Measurements from ENCODE around the gene SYNPR.
A peak's percentile ranks its signal among the peaks of the same experiment; 100 is the strongest.
"Not testable (repeated sequence)": the region's sequence is repeated elsewhere in the genome, so short reads cannot be mapped to it uniquely, and the experiment has no call there.

The SYNPR gene

DNA sequence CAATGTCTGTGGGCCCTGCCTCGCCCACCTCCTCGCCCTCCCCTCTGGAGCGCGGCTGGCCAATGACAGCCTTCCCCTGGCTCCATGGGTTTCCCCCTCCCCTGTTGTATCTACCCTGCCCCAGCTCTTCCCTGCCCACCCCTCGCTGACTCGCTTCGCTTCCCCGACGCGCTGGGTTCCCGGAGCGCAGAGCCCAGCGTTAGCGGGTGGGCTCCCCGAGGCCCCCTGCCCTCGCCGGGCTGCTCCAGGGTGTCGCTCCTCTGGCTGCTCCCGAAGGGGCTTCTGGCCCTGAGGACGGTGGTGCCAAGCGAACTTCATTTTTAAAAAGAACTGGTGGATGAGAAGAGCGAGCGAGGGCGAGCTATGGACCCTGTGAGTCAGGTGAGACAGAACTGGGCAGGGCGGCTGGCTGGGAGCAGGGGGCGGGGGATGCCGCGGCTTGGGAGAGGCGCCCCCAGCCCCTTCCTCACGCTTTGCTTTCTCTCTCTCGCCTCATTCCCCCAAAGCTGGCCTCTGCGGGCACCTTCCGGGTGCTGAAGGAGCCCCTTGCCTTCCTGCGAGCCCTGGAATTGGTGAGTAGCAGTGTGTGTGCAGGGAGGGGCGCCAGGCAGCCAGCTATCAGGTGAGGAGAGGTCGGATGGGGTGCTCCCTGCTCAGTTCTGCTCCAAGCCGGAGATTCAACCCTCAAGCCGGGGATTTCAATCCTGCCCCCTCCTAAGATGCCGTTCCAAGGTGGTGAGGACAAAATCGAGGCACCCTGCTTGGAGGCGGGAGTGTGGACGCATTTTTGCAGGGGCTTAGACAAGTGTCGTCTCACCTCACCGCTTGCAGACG is at the start of gene SYNPR:
SYNPR (plus strand) TSS at position 138 of the 834 bp plus-strand sequence.
- DNase-seq: no peak

- DNase-seq: peak; percentile 8
Observed at GRCh38 chr3:63228677-63229076, 49.4 kb upstream of the SYNPR start.

DNA sequence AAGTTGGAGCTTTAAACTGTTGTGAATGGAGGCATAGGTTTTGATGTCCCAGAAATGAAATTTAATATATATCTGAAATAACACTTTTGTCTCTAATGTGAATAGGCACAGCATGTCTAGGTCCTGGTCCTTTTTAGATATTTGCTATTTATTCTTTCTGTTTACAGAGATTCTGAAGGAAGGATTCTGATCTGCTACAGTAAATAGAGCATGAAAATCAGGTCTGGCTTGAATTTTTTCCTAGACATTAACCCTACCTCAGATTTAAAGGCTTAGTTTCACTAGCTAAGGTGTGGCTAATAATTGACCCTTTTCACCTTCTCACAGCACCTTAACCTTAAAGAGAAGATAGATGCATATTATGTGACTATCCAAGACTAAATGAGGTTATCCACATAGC is 48.0 kb upstream of the SYNPR start:
- no peak for DNase-seq

GRCh38 chr3:63231643-63232042 is 46.5 kb upstream of the SYNPR start:
- no peak for DNase-seq

DNA sequence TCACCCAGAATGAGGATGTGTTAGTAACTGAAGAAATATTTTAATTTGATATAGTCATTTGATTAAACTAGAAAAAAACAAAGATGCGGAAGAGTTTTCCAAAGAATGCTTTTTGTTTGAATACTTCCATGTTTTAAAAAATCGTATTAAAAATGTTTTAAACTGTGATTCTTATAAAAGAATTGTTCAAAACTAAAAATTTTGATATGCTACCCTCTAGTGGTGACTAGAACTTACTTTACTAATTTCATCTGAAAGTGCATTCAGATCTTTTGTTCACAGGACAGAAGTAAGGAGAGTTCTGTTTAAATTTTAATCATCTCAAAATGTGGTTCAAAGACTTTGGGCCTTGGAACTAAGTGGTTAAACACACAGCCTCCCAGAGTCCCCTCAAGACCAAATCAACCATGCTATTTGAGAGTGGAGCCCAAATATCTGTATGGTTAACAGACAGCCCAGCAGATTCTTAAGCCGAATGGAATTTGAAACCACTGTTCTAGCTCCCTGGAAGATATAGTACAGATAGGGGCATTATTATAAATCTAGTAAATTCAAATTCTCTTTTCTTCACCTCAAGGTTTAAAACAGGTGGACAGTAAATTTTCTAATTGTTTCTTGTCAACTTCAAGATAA is 45.2 kb upstream of the SYNPR start:
- DNase-seq: no peak

DNA sequence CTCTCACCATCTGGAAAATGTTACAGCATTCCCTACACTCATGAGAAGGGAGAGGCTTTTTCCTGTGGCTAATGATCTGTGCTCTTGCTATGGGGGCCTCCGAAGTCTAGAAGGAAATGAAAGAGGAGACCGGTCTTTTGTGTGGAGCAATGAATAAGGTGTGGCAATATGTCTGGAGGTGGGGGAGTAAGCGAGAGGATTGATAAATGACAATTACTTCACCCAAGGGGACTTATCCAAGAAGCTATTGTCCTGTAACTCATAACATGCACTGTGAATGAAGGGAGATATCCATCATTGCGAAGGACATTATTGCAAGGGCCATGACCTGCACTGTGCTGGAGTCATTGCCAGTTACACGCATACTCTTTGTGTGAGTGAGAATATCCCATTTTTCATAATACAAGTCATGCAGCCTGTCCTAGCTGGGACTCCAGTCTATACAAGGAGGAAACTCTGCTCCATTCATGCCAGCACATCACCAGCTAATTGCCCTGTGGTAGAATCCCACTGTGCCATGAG is 37.7 kb upstream of the SYNPR start:
- DNase-seq: no peak

DNA sequence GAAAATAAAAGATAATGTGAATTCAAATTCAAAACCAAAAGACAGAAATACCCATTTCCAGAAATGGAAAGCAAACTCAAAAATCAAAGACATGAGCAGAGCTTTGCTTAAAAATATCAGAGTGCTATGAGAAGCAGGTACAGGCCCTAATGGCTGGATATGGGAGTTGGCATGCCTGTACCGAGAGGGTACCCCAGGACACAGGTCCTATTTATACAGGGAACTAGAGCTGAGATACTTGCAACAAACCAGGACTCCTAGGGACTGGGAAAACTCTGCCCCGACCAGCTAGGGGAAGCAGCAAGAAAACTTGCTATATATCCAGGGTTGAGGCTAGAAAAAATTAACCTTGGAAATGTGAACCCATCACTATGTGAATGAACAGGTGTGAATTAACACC is 36.0 kb upstream of the SYNPR start:
- no peak for DNase-seq

- no peak for DNase-seq
Observed at GRCh38 chr3:63244486-63244885, 33.6 kb upstream of the SYNPR start.

- no peak for DNase-seq
Observed at GRCh38 chr3:63245726-63246241, 32.3 kb upstream of the SYNPR start.

DNA sequence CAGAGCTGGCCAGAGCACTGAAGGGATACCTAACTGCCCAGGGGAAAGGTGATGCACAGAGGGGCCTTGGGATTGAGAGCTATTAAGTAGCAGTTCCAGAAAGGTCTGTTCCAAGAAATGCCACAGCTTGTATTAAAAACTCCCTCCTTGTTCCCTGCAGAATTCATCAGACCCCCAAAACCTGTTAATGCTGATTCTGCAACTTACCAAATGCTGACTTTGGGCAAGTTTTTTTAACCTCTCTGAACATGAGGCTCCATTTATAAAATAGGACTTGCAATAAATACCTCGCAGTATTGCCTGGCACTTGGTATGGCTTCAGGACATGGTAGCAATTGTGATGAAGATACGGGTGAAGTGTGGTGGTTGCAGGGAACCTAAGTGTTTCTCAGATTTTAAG is 30.1 kb upstream of the SYNPR start:
- no peak for DNase-seq

DNA sequence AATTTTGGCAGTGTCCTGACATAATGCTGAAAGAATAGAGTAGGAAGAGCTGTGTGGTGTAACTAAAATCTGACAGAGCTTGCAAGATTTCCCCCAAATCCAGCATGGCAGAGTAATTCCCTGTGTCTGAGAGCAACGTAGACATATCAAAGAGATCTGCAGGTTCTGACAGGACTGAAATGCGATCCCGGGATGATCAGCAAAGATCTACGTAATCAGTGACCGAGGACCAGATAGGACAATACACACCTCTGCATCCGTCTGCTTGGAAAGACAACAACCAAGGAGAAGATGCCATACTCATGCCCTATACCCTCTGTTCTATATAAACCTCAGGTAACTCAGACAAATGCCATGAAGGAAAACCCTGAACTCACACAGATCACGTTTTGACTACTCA is 26.6 kb upstream of the SYNPR start:
- DNase-seq: no peak

GRCh38 chr3:63255819-63256218 is 22.3 kb upstream of the SYNPR start:
- not testable (repeated sequence) for DNase-seq

DNA sequence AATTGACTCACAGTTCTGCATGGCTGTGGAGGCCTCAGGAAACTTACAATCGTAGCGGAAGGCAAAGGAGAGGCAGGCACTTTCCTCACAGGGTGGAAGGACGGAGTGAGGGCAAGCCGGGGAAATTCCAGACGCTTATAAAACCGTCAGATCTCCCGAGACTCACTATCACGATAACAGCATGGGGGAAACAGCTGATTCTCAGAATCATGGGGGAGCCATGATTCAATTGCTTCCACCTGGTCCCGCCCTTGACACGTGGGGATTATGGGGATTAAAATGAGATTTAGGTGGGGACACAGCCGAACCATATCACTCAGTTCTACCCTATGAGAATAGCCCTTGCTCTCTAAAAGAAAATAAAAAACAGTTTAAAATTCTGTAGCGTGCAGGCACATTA is 13.4 kb upstream of the SYNPR start:
- DNase-seq: no peak

GRCh38 chr3:63274359-63274758 is 3.7 kb upstream of the SYNPR start:
- DNase-seq: no peak

DNA sequence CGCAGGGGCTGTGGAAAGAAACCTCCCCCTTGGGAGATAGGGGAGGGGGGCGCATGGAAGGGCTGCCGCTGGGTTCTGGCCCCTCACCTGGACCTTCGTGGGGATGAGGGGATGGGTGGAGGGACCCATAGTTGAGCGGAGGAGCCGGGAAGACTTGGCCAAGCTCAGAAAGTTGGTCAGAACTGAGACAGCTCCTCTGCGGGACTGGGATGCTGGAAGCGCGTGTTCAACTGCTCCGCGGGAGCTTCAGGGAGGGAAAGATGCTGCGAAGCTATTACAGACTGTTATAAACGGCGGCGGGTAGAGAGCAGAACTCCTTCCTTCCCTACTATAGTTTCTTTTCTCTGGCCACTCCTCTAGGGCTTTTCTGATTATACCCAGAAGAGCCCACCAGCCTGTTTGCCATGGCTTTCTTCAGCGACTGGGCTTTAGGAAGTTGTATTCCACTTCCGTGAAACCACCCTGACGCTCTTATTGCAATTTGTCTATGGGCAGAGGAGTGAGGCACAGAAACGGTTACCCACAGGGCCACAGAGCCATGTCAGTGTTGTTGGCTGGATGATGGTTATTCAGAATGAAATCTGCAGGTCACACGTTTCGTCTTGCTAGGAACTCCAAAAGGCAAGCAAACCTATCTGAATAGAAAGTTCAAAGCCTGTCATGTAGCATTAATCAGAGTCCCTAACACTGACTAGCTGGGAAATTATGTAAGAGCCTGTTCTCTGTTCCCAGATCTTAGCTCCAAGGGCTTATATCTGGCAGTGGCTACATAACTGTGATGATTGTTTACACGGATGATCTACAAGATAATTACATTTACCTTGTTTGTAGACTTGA is 1.1 kb downstream of the SYNPR start:
- DNase-seq: no peak

- no peak for DNase-seq
Observed at GRCh38 chr3:63287610-63288009, 9.5 kb downstream of the SYNPR start.

- DNase-seq: no peak
Observed at GRCh38 chr3:63290686-63291085, 12.6 kb downstream of the SYNPR start.

DNA sequence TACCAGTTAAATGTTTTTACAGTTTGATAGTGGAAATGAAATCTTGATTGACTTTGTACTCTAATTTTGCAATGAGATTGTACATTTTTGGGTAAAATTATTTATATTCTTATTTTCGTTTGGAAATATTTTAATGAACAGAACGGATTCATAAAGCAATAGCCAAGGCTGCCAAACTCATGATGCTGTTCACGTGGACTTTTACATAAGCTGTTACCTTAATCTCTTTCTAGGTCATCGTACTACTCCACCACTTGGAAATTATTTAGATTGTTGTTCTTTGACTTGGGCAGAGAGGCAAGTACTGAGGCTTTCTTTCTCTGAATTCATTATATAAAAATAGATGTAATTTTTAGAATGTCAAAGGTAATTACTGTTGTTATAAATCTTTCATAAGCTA is 16.2 kb downstream of the SYNPR start:
- DNase-seq: no peak

- no peak for DNase-seq
Observed at GRCh38 chr3:63295356-63295755, 17.2 kb downstream of the SYNPR start.

GRCh38 chr3:63295806-63296205 is 17.7 kb downstream of the SYNPR start:
- no peak for DNase-seq

- no peak for DNase-seq
Observed at GRCh38 chr3:63296249-63296648, 18.1 kb downstream of the SYNPR start.

DNA sequence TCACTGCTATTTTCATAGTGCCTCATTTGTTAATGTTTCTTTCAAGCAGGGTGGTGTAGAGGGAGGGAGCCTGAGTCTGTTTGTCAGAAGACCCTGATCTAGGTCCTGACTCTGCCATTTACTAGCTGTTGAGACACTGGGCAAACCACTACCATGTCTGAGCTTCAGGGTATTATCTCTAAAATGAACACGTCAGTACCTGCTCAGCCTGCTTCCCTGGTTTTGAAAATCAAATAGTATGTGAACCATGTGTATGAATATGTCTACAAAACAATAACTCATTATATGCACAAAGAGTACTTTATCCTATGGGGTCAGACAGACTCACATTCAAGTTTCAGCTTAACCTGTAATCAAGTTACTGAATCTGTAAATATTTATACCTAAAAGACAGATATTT is 25.1 kb downstream of the SYNPR start:
- no peak for DNase-seq

DNA sequence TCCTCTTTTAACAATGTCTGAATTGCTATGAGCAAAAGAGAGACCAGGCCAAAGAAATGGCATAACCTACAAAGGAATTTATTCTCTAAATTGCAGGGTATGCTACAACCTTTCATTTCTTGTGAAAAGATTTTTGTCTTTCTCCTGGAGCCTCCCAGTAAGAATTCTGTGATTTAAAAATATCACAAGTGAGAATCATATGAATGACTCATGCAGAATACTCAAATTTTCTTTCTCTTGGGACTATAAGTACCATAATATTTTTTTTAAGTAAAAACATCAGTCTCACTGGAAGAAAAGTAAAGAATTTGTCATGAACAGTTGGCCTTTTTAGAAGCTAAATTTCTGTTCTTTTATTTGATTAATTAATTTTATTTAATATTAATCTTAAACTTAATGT is 26.3 kb downstream of the SYNPR start:
- no peak for DNase-seq
